Vagina (tissue), 2 donors: ENCODE data around the gene PCDHGB4.
A peak's percentile ranks its signal among the peaks of the same experiment; 100 is the strongest.

Experiments used
- POLR2A ChIP-seq, 2 donors: fragments of 450-650 bp; IDR thresholded peaks; one replicate each; pipeline ENCODE4 v1.6.1; 2017; ENCODE audit warnings: antibody characterized with exemption in 2 of 2, mild to moderate bottlenecking in 2 of 2, moderate library complexity in 2 of 2
- TF ChIP-seq, protein P1 (sequence below), 3 experiments: fragments of 450-650 bp in 2 of 3; fragments of 200-600 bp in 1 of 3; sonication (generic) in 1 of 3; IDR thresholded peaks; one replicate each; pipeline ENCODE4 v1.5.1; 2017 to 2019; ENCODE audit warnings: antibody characterized with exemption in 3 of 3, mild to moderate bottlenecking in 2 of 3, moderate library complexity in 2 of 3

DNA sequence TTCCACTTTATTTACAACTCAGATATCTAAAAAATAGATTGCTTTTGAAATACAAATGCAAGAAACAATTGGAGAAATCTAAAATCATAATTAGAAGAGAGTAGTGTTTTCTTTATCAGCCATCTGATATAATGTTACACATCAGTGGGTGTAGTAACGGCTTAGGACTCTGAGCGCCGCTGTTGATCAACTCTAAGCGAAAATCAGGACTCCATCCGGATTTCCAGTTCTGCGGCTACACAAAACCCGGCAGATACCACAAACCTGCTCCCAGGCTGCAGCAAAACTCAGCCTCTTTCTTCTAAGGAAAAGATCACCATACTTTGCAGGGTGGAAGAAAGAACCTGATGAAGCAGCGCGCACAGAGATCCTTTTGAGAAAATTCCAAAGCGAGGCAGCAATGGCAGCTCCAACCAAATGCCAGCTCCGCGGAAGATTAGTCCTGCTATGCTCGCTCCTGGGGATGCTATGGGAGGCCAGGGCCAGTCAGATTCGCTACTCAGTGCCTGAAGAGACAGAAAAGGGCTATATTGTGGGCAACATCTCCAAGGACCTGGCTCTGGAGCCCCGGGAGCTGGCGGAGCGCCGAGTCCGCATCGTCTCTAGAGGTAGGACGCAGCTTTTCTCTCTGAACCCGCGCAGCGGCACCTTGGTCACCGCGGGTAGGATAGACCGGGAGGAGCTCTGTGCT lies 15.2 kb downstream of the PCDHGB4 start, which contains the start of gene PCDHGA9:
- TF ChIP-seq, protein P1, sequence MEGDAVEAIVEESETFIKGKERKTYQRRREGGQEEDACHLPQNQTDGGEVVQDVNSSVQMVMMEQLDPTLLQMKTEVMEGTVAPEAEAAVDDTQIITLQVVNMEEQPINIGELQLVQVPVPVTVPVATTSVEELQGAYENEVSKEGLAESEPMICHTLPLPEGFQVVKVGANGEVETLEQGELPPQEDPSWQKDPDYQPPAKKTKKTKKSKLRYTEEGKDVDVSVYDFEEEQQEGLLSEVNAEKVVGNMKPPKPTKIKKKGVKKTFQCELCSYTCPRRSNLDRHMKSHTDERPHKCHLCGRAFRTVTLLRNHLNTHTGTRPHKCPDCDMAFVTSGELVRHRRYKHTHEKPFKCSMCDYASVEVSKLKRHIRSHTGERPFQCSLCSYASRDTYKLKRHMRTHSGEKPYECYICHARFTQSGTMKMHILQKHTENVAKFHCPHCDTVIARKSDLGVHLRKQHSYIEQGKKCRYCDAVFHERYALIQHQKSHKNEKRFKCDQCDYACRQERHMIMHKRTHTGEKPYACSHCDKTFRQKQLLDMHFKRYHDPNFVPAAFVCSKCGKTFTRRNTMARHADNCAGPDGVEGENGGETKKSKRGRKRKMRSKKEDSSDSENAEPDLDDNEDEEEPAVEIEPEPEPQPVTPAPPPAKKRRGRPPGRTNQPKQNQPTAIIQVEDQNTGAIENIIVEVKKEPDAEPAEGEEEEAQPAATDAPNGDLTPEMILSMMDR (IDR thresholded peaks at IDR 0.05), result peak in 1 of 3 experiments; percentile 13
- TF ChIP-seq POLR2A (IDR thresholded peaks at IDR 0.05), result no peak
